ENCODE measurements around the gene BRD2.

The BRD2 gene

GRCh38 chr6:32983964-32984621 lies 15.7 kb downstream of the BRD2 start:
- Histone ChIP-seq H3K9me3 (ENCODE audit: insufficient read depth, low read length, severe bottlenecking) (no peaks in the 10 kb centered on the region), H3K79me2 (ENCODE audit: insufficient read depth, low read length) (peaks cover 5% of the 10 kb centered on the region; the same call in 1 of the 2 replicates), H4K20me1 (ENCODE audit: insufficient read depth, low read length) (peaks cover 25% of the 10 kb centered on the region), H3K36me3 (ENCODE audit: insufficient read depth, low read length) (peaks cover 27% of the 10 kb centered on the region), H3K4me3 (ENCODE audit: low read depth in 1 of 2, low read length in 2 of 2) (no peak overlapping the region), H3K4me1 (ENCODE audit: insufficient read depth, low read length) (0 out of 2 replicates have a peak, but pooled peaks cover 2% of the 10 kb centered on the region), H2AFZ (ENCODE audit: low read depth, low read length) (no peak overlapping the region), H3K9ac (ENCODE audit: low read depth, low read length) (no peak overlapping the region), H3K27me3 (ENCODE audit: insufficient read depth, low read length, poor library complexity) (no peaks in the 10 kb centered on the region), H3K4me2 (ENCODE audit: insufficient read depth, low read length) (no peak overlapping the region), H3K27ac (ENCODE audit: low read length) (no peak overlapping the region)
- DNase-seq: no peak
- TF ChIP-seq CTCF (IDR thresholded peaks at IDR 0.05; ENCODE audit: borderline replicate concordance, extremely low read depth, low read length, poor library complexity, severe bottlenecking): no peak
- no peak for TF ChIP-seq EZH2 (IDR thresholded peaks at IDR 0.05; ENCODE audit: borderline replicate concordance, low read depth, low read length, severe bottlenecking)
- peak; percentile 13 for ATAC-seq (ENCODE audit: insufficient read depth, low read depth)

- H3K4me2 ChIP-seq (ENCODE audit: insufficient read depth, low read length): no peak overlapping the region
- no peak overlapping the region for H3K9ac ChIP-seq (ENCODE audit: low read depth, low read length)
- TF ChIP-seq EZH2 (IDR thresholded peaks at IDR 0.05; ENCODE audit: borderline replicate concordance, low read depth, low read length, severe bottlenecking) (no peak), CTCF (IDR thresholded peaks at IDR 0.05; ENCODE audit: borderline replicate concordance, extremely low read depth, low read length, poor library complexity, severe bottlenecking) (peak; percentile 94)
- DNase-seq: peak; percentile 89
- H4K20me1 ChIP-seq (ENCODE audit: insufficient read depth, low read length): peaks cover 18% of the 10 kb centered on the region
- 0 out of 2 replicates have a peak, but pooled peaks cover 2% of the 10 kb centered on the region for H3K4me1 ChIP-seq (ENCODE audit: insufficient read depth, low read length)
- ATAC-seq (ENCODE audit: insufficient read depth, low read depth): peak; percentile 86
- no peak overlapping the region for H3K4me3 ChIP-seq (ENCODE audit: low read depth in 1 of 2, low read length in 2 of 2)
- H3K36me3 ChIP-seq (ENCODE audit: insufficient read depth, low read length): peaks cover 20% of the 10 kb centered on the region
- no peak overlapping the region for H2AFZ ChIP-seq (ENCODE audit: low read depth, low read length)
- peaks cover 3% of the 10 kb centered on the region; the same call in 1 of the 2 replicates for H3K79me2 ChIP-seq (ENCODE audit: insufficient read depth, low read length)
- H3K27ac ChIP-seq (ENCODE audit: low read length): no peak overlapping the region
- H3K9me3 ChIP-seq (ENCODE audit: insufficient read depth, low read length, severe bottlenecking): no peaks in the 10 kb centered on the region
- peaks cover 4% of the 10 kb centered on the region for H3K27me3 ChIP-seq (ENCODE audit: insufficient read depth, low read length, poor library complexity)
Observed at GRCh38 chr6:32984622-32985389, 16.4 kb downstream of the BRD2 start.

GRCh38 chr6:32989368-32989767 lies 21.0 kb downstream of the BRD2 start:
- DNase-seq (no peak), ATAC-seq (ENCODE audit: insufficient read depth, low read depth) (no peak)
- H3K79me2 ChIP-seq (ENCODE audit: insufficient read depth, low read length): no peaks in the 10 kb centered on the region
- H3K27ac ChIP-seq (ENCODE audit: low read length): no peak overlapping the region
- H3K4me2 ChIP-seq (ENCODE audit: insufficient read depth, low read length): no peak overlapping the region
- H2AFZ ChIP-seq (ENCODE audit: low read depth, low read length): no peak overlapping the region
- H3K9ac ChIP-seq (ENCODE audit: low read depth, low read length): no peak overlapping the region
- H3K4me3 ChIP-seq (ENCODE audit: low read depth in 1 of 2, low read length in 2 of 2): no peak overlapping the region
- H3K9me3 ChIP-seq (ENCODE audit: insufficient read depth, low read length, severe bottlenecking): no peaks in the 10 kb centered on the region
- no peak for TF ChIP-seq CTCF (IDR thresholded peaks at IDR 0.05; ENCODE audit: borderline replicate concordance, extremely low read depth, low read length, poor library complexity, severe bottlenecking)
- TF ChIP-seq EZH2 (IDR thresholded peaks at IDR 0.05; ENCODE audit: borderline replicate concordance, low read depth, low read length, severe bottlenecking): no peak
- H3K27me3 ChIP-seq (ENCODE audit: insufficient read depth, low read length, poor library complexity): peaks cover 14% of the 10 kb centered on the region
- no peaks in the 10 kb centered on the region for H4K20me1 ChIP-seq (ENCODE audit: insufficient read depth, low read length)
- 0 out of 2 replicates have a peak, but pooled peaks cover 2% of the 10 kb centered on the region for H3K4me1 ChIP-seq (ENCODE audit: insufficient read depth, low read length)
- H3K36me3 ChIP-seq (ENCODE audit: insufficient read depth, low read length): no peaks in the 10 kb centered on the region
